K562 (cell line): ENCODE results near the gene TFCP2. TPM values are rescaled to one million over a fixed set of nuclear protein-coding genes. Genes with fewer than 3 reads are reported as not detected.

Experiments
- ATAC-seq: fragments of 200-7000 bp; cut with Tn5 transposase; 3 replicates; pipeline ENCODE4 v1.9.1; 2020; ENCODE audit warnings: moderate library complexity
- BruUV-seq: library from RNA; stranded (reverse); fragments of 400-500 nt; replicated peaks from 2 replicates; lab custom pipeline; 2021; lab: Mats Ljungman, UMichigan
- CTCF ChIA-PET: fragments of 300-600 bp; formaldehyde crosslinking; extraction: SDS; loops from one replicate; lab custom pipeline; 2021; ENCODE audit warnings: low intra/inter-chr PET ratio; lab: Yijun Ruan, JAX
- POLR2A ChIA-PET: fragments of 300-600, 350-650 bp; sonication (Branson Sonifier 250); formaldehyde crosslinking; extraction: SDS; loops from one replicate; lab custom pipeline; 2021; ENCODE audit warnings: antibody characterized with exemption, inconsistent platforms; lab: Yijun Ruan, JAX
- DNase-seq, 4 experiments: peaks; one replicate each; pipeline versions ENCODE4 v3.0.0 to v3.0.0-alpha.2; 2011 to 2018; ENCODE audit warnings: low spot score in 3 of 4, mixed read lengths in 3 of 4; ENCODE audit errors: extremely low read depth in 1 of 4
- FAIRE-seq: peaks from 2 replicates; lab custom pipeline; 2011; peaks lifted over from hg19 to GRCh38; lab: Jason Lieb, UNC
- H2AFZ ChIP-seq: 2 replicates; pipeline ENCODE4 v1.6.0; 2011; ENCODE audit warnings: low read depth, low read length, control low read depth, inconsistent platforms
- H3K27ac ChIP-seq: fragments of 200-600 bp; 3 replicates; pipeline ENCODE4 v1.8.0; 2011; ENCODE audit warnings: low read depth, mild to moderate bottlenecking, control low read depth, inconsistent platforms, low read length, moderate library complexity, mixed read lengths; ENCODE audit errors: extremely low read depth
- H3K27me3 ChIP-seq, 2 experiments: fragments of 300-600 bp in 1 of 2; 2 replicates in 1 of 2; 3 replicates in 1 of 2; pipeline versions ENCODE4 v1.6.0 to v1.8.0; 2011; ENCODE audit warnings: inconsistent platforms in 2 of 2, low read length in 2 of 2, mild to moderate bottlenecking in 1 of 2, mixed read lengths in 1 of 2, moderate library complexity in 1 of 2; ENCODE audit not compliant: control insufficient read depth in 2 of 2, insufficient read depth in 2 of 2
- H3K36me3 ChIP-seq: fragments of 300-600 bp; 3 replicates; pipeline ENCODE4 v1.8.0; 2011; ENCODE audit warnings: mild to moderate bottlenecking, low read length, inconsistent platforms; ENCODE audit not compliant: control insufficient read depth, insufficient read depth
- H3K4me1 ChIP-seq, 2 experiments: fragments of 200-600 bp in 1 of 2; replicated peaks in 1 of 2; 2 replicates in 1 of 2; 3 replicates in 1 of 2; pipeline versions ENCODE4 v1.5.1 to v1.8.0; 2011; ENCODE audit warnings: inconsistent platforms in 2 of 2, low read length in 2 of 2, mild to moderate bottlenecking in 1 of 2, mixed read lengths in 1 of 2, moderate library complexity in 1 of 2; ENCODE audit not compliant: control insufficient read depth in 2 of 2, insufficient read depth in 2 of 2
- H3K4me2 ChIP-seq: 2 replicates; pipeline ENCODE4 v1.6.1; 2011; ENCODE audit warnings: low read length, control low read depth, inconsistent platforms, mixed read lengths; ENCODE audit not compliant: insufficient read depth
- H3K4me3 ChIP-seq: fragments of 200-600 bp; sonication (generic), shearing (Covaris generic); 2 replicates; pipeline ENCODE4 v1.5.1; 2016; ENCODE audit warnings: control low read depth, inconsistent platforms
- H3K79me2 ChIP-seq: fragments of 200-600 bp; 3 replicates; pipeline ENCODE4 v1.8.0; 2011; ENCODE audit warnings: low read length, inconsistent platforms; ENCODE audit not compliant: control insufficient read depth, insufficient read depth
- H3K9ac ChIP-seq, 2 experiments: 2 replicates each; pipeline versions ENCODE4 v1.6.0 to v1.6.1; 2011; ENCODE audit warnings: low read depth in 2 of 2, low read length in 2 of 2, control low read depth in 1 of 2, inconsistent platforms in 1 of 2, mild to moderate bottlenecking in 1 of 2, mixed read lengths in 1 of 2; ENCODE audit not compliant: insufficient read depth in 1 of 2
- H3K9me1 ChIP-seq: one replicate; pipeline ENCODE4 v1.6.0; 2011; ENCODE audit warnings: inconsistent platforms, mild to moderate bottlenecking, low read length, moderate library complexity; ENCODE audit not compliant: control insufficient read depth, insufficient read depth
- H3K9me3 ChIP-seq: replicated peaks from 2 replicates; pipeline ENCODE4 v1.5.1; 2011; ENCODE audit warnings: low read depth, low read length, inconsistent platforms; ENCODE audit not compliant: control insufficient read depth, insufficient read depth
- H4K20me1 ChIP-seq: replicated peaks from 2 replicates; pipeline ENCODE4 v1.6.1; 2011; ENCODE audit warnings: low read length, inconsistent platforms, mixed read lengths; ENCODE audit not compliant: control insufficient read depth, insufficient read depth
- FOXA1 ChIP-seq: fragments of 450-650 bp; IDR thresholded peaks from 2 replicates; pipeline ENCODE4 v1.6.1; 2016; ENCODE audit warnings: mild to moderate bottlenecking, borderline replicate concordance
- GTF2A2 ChIP-seq: IDR thresholded peaks from 2 replicates; pipeline ENCODE4 v1.6.1; 2016; ENCODE audit warnings: mild to moderate bottlenecking, missing genetic modification characterization, missing compliant biosample characterization
- LEF1 ChIP-seq: fragments of 450-650 bp; IDR thresholded peaks from 2 replicates; pipeline ENCODE4 v1.6.1; 2016; ENCODE audit warnings: mild to moderate bottlenecking
- RBBP5 ChIP-seq: fragments of 200-600 bp; sonication (generic); IDR thresholded peaks from 2 replicates; pipeline ENCODE4 v1.6.1; 2012; ENCODE audit warnings: borderline replicate concordance, mild to moderate bottlenecking, low read length, control low read depth, inconsistent platforms; ENCODE audit not compliant: insufficient read depth, poor library complexity, severe bottlenecking
- SP1 ChIP-seq: sonication (generic); formaldehyde crosslinking; IDR thresholded peaks from 2 replicates; pipeline ENCODE4 v1.8.1; 2022; ENCODE audit warnings: mild to moderate bottlenecking, missing genetic modification reagents
- ZNF217 ChIP-seq: sonication (generic); formaldehyde crosslinking; IDR thresholded peaks from 2 replicates; pipeline ENCODE4 v1.8.0; 2022; ENCODE audit warnings: mild to moderate bottlenecking, missing genetic modification reagents
- ZNF3 ChIP-seq: fragments of 250-450 bp; sonication (Bioruptor Pico); IDR thresholded peaks from 2 replicates; pipeline ENCODE4 v1.5.0; 2021; ENCODE audit warnings: mild to moderate bottlenecking, moderate library complexity
- ZNF561 ChIP-seq: fragments of 450-650 bp; formaldehyde crosslinking; conservative IDR thresholded peaks from 2 replicates; pipeline ENCODE4 v1.4.0; 2020; ENCODE audit warnings: mild to moderate bottlenecking, moderate library complexity
- WGBS: fragments of 100-300 bp; shearing (Covaris generic); methylation state at CpG from one replicate; pipeline ENCODE4 v1.1.6; 2016; ENCODE audit warnings: low coverage, mixed read lengths; ENCODE audit not compliant: insufficient coverage; ENCODE audit errors: missing lambda C conversion rate; 5-methylcytosine and 5-hydroxymethylcytosine counted together
- in situ Hi-C: fragments of 300-500 bp; cut with MboI; formaldehyde crosslinking; loops from 4 replicates; pipeline ENCODE4 v1.15.0; 2018; ENCODE audit warnings: inconsistent platforms, mixed read lengths
- intact Hi-C: fragments of 100-400 bp; cut with micrococcal nuclease; formaldehyde crosslinking; loops from 2 replicates; pipeline ENCODE4 v1.14.2; 2022
- polyA plus RNA-seq, 8 experiments: library from polyadenylated mRNA; depleted of rRNA in 4 of 8; stranded (reverse) in 5 of 8; unstranded in 3 of 8; fragments of >200 nt; fragmentation: Nextera tagmentation in 2 of 8; fragmentation: Illumina TruSeq in 1 of 8; extraction: Ambion mirVana in 2 of 8; extraction: Trizol in 1 of 8; gene quantifications; 2 replicates each; pipeline versions ENCODE4 v1.2.1 to v1.2.3, GENCODE V29; 2011 to 2014; ENCODE audit warnings: inconsistent platforms in 1 of 8, missing spikeins in 1 of 8
- total RNA-seq, 7 experiments: library from RNA; depleted of rRNA in 6 of 7; stranded (reverse); fragments of >200 nt in 6 of 7; fragmentation: Illumina TruSeq in 2 of 7; extraction: Trizol in 2 of 7; gene quantifications; 2 replicates each; pipeline versions ENCODE4 v1.2.1 to v1.2.3, GENCODE V29; 2011 to 2021; ENCODE audit warnings: low replicate concordance in 1 of 7
- TF ChIP-seq, protein P1 (sequence below): fragments of 200-800 bp; sonication (Bioruptor generic); IDR thresholded peaks from 2 replicates; pipeline ENCODE4 v1.6.1; 2017; ENCODE audit warnings: missing genetic modification characterization, missing compliant biosample characterization
- TF ChIP-seq, protein P2 (sequence below): sonication (generic); formaldehyde crosslinking; IDR thresholded peaks from 2 replicates; pipeline ENCODE4 v1.8.0; 2022; ENCODE audit warnings: mild to moderate bottlenecking, missing genetic modification reagents
- TF ChIP-seq, protein P3 (sequence below): sonication (generic); formaldehyde crosslinking; IDR thresholded peaks from 2 replicates; pipeline ENCODE4 v1.8.0; 2022; ENCODE audit warnings: mild to moderate bottlenecking, missing genetic modification reagents
- TF ChIP-seq, protein P4 (sequence below), 2 experiments: fragments of 150-350 bp in 1 of 2; IDR thresholded peaks; 2 replicates each; pipeline ENCODE4 v1.6.1; 2012 to 2016; ENCODE audit warnings: low read depth in 2 of 2, low read length in 2 of 2, mild to moderate bottlenecking in 1 of 2, moderate library complexity in 1 of 2
- TF ChIP-seq, protein P5 (sequence below): fragments of 450-650 bp; IDR thresholded peaks from 2 replicates; pipeline ENCODE4 v1.6.1; 2016; ENCODE audit warnings: mild to moderate bottlenecking

The TFCP2 gene
- total and polyA plus RNA-seq, 9 of the 15 experiments (the other 6 are each of a cell fraction or from before 2014, with no cell fraction given), result 8.0 to 38.9 (median 19.3) TPM

DNA sequence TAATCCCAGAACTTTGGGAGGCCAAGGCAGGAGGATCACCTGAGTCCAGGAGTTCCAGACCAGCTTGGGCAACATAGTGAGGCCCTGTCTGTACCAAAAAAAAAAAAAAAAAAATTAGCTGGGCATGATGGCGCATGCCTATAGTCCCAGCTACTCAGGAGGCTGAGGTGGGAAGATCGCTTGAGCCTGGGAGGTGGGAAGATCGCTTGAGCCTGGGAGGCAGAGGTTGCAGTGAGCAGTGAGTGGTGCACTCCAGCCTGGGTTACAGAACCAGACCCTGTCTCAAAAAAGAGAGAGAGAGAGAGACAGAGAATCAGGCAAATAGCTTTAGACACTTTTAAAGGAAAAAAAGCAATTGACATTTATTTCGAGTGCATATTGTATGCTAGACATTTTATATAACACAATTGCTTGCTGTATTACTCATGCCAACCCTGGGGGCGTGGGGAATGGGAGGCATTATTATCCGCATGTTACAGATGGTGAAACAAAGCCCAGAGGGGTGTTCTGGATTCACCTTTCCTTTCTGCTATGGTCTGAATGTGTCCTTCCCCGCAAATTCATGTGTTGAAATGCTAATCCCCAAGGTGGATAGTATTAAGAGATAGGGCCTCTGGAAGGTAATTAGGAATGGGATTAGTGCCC lies 35.2 kb upstream of the TFCP2 start:
- 30% methylated on average over 5 of the region's 7 CpGs for WGBS
- no peaks in the 10 kb centered on the region for H3K27me3 ChIP-seq
- no peak overlapping the region for H3K9ac ChIP-seq
- no TSS peak for BruUV-seq
- ChIA-PET POLR2A (interaction anchor here (0.7 to 1.3 kb wide), 2 partner anchors 10 to 19 kb away, joined by 3 to 6 read pairs; partner anchors contain the start of gene POU6F1), CTCF (no interaction called here)
- no peak overlapping the region for H3K4me2 ChIP-seq
- no peaks in the 10 kb centered on the region for H3K4me1 ChIP-seq
- H3K9me3 ChIP-seq, result no peaks in the 10 kb centered on the region
- no peak for ATAC-seq
- FAIRE-seq, result no peak
- H2AFZ ChIP-seq, result no peak overlapping the region
- no peaks in the 10 kb centered on the region for H3K9me1 ChIP-seq
- H3K4me3 ChIP-seq, result no peak overlapping the region
- H3K36me3 ChIP-seq, result no peaks in the 10 kb centered on the region
- no peak overlapping the region for H3K27ac ChIP-seq
- no peak for DNase-seq
- H3K79me2 ChIP-seq, result no peaks in the 10 kb centered on the region
- H4K20me1 ChIP-seq, result no peaks in the 10 kb centered on the region
- intact Hi-C loops (no loop called here), in situ Hi-C loops (no loop called here)
- TF ChIP-seq SP1 (CRISPR knock-in tag) (no peak), ZNF561 (CRISPR knock-in tag) (no peak), ZNF3 (no peak), LEF1 (no peak), ZNF217 (CRISPR knock-in tag) (no peak), RBBP5 (no peak), GTF2A2 (tag) (no peak), FOXA1 (no peak)
- TF ChIP-seq, protein P1, sequence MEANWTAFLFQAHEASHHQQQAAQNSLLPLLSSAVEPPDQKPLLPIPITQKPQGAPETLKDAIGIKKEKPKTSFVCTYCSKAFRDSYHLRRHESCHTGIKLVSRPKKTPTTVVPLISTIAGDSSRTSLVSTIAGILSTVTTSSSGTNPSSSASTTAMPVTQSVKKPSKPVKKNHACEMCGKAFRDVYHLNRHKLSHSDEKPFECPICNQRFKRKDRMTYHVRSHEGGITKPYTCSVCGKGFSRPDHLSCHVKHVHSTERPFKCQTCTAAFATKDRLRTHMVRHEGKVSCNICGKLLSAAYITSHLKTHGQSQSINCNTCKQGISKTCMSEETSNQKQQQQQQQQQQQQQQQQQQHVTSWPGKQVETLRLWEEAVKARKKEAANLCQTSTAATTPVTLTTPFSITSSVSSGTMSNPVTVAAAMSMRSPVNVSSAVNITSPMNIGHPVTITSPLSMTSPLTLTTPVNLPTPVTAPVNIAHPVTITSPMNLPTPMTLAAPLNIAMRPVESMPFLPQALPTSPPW, result no peak
- TF ChIP-seq, protein P2, sequence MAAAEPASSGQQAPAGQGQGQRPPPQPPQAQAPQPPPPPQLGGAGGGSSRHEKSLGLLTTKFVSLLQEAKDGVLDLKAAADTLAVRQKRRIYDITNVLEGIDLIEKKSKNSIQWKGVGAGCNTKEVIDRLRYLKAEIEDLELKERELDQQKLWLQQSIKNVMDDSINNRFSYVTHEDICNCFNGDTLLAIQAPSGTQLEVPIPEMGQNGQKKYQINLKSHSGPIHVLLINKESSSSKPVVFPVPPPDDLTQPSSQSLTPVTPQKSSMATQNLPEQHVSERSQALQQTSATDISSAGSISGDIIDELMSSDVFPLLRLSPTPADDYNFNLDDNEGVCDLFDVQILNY (CRISPR knock-in tag), result no peak
- TF ChIP-seq, protein P3, sequence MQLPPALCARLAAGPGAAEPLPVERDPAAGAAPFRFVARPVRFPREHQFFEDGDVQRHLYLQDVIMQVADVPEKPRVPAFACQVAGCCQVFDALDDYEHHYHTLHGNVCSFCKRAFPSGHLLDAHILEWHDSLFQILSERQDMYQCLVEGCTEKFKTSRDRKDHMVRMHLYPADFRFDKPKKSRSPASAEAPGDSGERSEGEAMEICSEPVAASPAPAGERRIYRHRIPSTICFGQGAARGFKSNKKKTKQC (CRISPR knock-in tag), result no peak
- TF ChIP-seq, protein P4, sequence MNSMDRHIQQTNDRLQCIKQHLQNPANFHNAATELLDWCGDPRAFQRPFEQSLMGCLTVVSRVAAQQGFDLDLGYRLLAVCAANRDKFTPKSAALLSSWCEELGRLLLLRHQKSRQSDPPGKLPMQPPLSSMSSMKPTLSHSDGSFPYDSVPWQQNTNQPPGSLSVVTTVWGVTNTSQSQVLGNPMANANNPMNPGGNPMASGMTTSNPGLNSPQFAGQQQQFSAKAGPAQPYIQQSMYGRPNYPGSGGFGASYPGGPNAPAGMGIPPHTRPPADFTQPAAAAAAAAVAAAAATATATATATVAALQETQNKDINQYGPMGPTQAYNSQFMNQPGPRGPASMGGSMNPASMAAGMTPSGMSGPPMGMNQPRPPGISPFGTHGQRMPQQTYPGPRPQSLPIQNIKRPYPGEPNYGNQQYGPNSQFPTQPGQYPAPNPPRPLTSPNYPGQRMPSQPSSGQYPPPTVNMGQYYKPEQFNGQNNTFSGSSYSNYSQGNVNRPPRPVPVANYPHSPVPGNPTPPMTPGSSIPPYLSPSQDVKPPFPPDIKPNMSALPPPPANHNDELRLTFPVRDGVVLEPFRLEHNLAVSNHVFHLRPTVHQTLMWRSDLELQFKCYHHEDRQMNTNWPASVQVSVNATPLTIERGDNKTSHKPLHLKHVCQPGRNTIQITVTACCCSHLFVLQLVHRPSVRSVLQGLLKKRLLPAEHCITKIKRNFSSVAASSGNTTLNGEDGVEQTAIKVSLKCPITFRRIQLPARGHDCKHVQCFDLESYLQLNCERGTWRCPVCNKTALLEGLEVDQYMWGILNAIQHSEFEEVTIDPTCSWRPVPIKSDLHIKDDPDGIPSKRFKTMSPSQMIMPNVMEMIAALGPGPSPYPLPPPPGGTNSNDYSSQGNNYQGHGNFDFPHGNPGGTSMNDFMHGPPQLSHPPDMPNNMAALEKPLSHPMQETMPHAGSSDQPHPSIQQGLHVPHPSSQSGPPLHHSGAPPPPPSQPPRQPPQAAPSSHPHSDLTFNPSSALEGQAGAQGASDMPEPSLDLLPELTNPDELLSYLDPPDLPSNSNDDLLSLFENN (IDR thresholded peaks at IDR 0.05; ENCODE audit: low read depth in 2 of 2, low read length in 2 of 2), result no peak
- TF ChIP-seq, protein P5, sequence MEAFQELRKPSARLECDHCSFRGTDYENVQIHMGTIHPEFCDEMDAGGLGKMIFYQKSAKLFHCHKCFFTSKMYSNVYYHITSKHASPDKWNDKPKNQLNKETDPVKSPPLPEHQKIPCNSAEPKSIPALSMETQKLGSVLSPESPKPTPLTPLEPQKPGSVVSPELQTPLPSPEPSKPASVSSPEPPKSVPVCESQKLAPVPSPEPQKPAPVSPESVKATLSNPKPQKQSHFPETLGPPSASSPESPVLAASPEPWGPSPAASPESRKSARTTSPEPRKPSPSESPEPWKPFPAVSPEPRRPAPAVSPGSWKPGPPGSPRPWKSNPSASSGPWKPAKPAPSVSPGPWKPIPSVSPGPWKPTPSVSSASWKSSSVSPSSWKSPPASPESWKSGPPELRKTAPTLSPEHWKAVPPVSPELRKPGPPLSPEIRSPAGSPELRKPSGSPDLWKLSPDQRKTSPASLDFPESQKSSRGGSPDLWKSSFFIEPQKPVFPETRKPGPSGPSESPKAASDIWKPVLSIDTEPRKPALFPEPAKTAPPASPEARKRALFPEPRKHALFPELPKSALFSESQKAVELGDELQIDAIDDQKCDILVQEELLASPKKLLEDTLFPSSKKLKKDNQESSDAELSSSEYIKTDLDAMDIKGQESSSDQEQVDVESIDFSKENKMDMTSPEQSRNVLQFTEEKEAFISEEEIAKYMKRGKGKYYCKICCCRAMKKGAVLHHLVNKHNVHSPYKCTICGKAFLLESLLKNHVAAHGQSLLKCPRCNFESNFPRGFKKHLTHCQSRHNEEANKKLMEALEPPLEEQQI, result no peak
